NCI-H1092 treated with DMSO at 0.1 percent for 48 hours (cell line): ENCODE measurements around the gene GP1BA.
A peak's percentile ranks its signal among the peaks of the same experiment; 100 is the strongest.
"Not testable (repeated sequence)": the region's sequence is repeated elsewhere in the genome, so short reads cannot be mapped to it uniquely, and the experiment has no call there.

ENCODE experiments used
- DNase-seq: peaks from one replicate; lab custom pipeline; 2025; lab: John Stamatoyannopoulos, UW

Gene GP1BA

GRCh38 chr17:4901648-4902344, 30.3 kb upstream of the GP1BA start:
- DNase-seq: no peak

GRCh38 chr17:4902540-4902939, 29.5 kb upstream of the GP1BA start:
- no peak for DNase-seq

GRCh38 chr17:4903051-4903818, 28.8 kb upstream of the GP1BA start, which contains the start of gene CHRNE:
CHRNE (minus strand) TSS chr17:4903098; CDS start chr17:4903063, 35 bp downstream.
- peak; percentile 47 for DNase-seq

- DNase-seq: not testable (repeated sequence)
Observed at GRCh38 chr17:4906642-4907041, 25.4 kb upstream of the GP1BA start.

- no peak for DNase-seq
Observed at GRCh38 chr17:4908301-4908700, 23.8 kb upstream of the GP1BA start.

- peak; percentile 79 for DNase-seq
Observed at GRCh38 chr17:4908711-4909496, 23.2 kb upstream of the GP1BA start.

GRCh38 chr17:4913994-4914393, 18.1 kb upstream of the GP1BA start:
- DNase-seq: no peak

GRCh38 chr17:4914551-4914950, 17.5 kb upstream of the GP1BA start:
- not testable (repeated sequence) for DNase-seq

- no peak for DNase-seq
Observed at GRCh38 chr17:4919511-4920047, 12.5 kb upstream of the GP1BA start.

- DNase-seq: no peak
Observed at GRCh38 chr17:4920351-4921048, 11.6 kb upstream of the GP1BA start.

GRCh38 chr17:4921320-4921719, 10.8 kb upstream of the GP1BA start:
- no peak for DNase-seq

- DNase-seq: not testable (repeated sequence)
Observed at GRCh38 chr17:4926577-4927335, 5.3 kb upstream of the GP1BA start.

GRCh38 chr17:4928881-4929280, 3.2 kb upstream of the GP1BA start:
- no peak for DNase-seq

- DNase-seq: no peak
Observed at GRCh38 chr17:4932756-4933155, 679 bp downstream of the GP1BA start.

- no peak for DNase-seq
Observed at GRCh38 chr17:4933646-4934045, 1.6 kb downstream of the GP1BA start.

GRCh38 chr17:4934173-4934979, 2.3 kb downstream of the GP1BA start:
- no peak for DNase-seq

GRCh38 chr17:4935650-4936049, 3.6 kb downstream of the GP1BA start:
- DNase-seq: no peak

- no peak for DNase-seq
Observed at GRCh38 chr17:4936436-4936835, 4.4 kb downstream of the GP1BA start.

- no peak for DNase-seq
Observed at GRCh38 chr17:4937553-4937952, 5.5 kb downstream of the GP1BA start.

- DNase-seq: no peak
Observed at GRCh38 chr17:4938069-4938491, 6.0 kb downstream of the GP1BA start.
